Sciatic nerve (tissue), 2 donors: ENCODE data around the gene MBNL1. TPM values are rescaled to one million over a fixed set of nuclear protein-coding genes. Genes with fewer than 3 reads are reported as not detected.

Source experiments
- ATAC-seq: fragments of 200-7000 bp; cut with Tn5 transposase; one replicate; pipeline ENCODE4 v1.9.1; 2020; ENCODE audit warnings: mild to moderate bottlenecking, moderate library complexity
- DNase-seq: peaks from one replicate; pipeline ENCODE4 v3.0.0-alpha.2; 2020; ENCODE audit warnings: low spot score
- intact Hi-C: fragments of 100-400 bp; cut with DNase I; formaldehyde crosslinking; loops from one replicate; pipeline ENCODE4 v1.14.2; 2022
- total RNA-seq: library from RNA; stranded (reverse); fragmentation: NEBNext Ultra II Directional; extraction: Animal tissue kit (Norgen Biotek cat#: 25700); gene quantifications from one replicate; pipeline ENCODE4 v1.2.1, GENCODE V29; 2021
- donor health status: DM: no; HTN: no; CAD: no.
- donor health status: DM: no; HTN: no; CAD: no.

MBNL1 gene
- total RNA-seq, 1 donor from 2014 or later: 215 TPM

- DNase-seq: no peak
- peak; percentile 82 for ATAC-seq
- intact Hi-C loops: no loop called here
These were observed 175.4 kb downstream of the MBNL1 start for GRCh38 chr3:152444029-152444641.

- DNase-seq (no peak), ATAC-seq (no peak)
- intact Hi-C loops: no loop called here
These were observed 176.5 kb downstream of the MBNL1 start for GRCh38 chr3:152445212-152445611.

DNA sequence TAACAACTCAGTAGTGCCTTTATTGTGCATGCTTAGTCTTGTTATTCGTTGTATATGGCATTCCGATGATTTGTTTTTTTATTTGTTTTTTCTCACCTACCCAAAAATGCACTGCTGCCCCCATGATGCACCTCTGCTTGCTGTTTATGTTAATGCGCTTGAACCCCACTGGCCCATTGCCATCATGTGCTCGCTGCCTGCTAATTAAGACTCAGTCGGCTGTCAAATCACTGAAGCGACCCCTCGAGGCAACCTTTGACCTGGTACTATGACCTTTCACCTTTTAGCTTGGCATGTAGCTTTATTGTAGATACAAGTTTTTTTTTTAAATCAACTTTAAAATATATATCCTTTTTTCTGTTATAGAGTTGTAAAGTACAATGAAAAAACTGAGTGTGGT, 177.8 kb downstream of the MBNL1 start:
- ATAC-seq (no peak), DNase-seq (no peak)
- intact Hi-C loops: no loop called here

DNA sequence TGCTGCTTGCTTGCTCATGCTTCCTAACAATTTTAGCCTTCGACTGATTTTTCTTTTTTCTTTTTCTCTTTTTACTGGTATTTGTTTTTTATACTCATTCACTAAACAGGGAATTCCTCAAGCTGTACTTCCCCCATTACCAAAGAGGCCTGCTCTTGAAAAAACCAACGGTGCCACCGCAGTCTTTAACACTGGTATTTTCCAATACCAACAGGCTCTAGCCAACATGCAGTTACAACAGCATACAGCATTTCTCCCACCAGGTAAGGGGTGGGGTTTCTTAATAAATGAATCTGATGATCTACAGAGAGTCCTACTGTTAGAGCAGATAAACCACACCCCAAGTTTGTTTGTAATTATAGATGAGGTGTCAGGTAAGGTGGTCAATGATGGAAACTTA, 178.8 kb downstream of the MBNL1 start:
- ATAC-seq: no peak
- no peak for DNase-seq
- intact Hi-C loops: no loop called here

DNA sequence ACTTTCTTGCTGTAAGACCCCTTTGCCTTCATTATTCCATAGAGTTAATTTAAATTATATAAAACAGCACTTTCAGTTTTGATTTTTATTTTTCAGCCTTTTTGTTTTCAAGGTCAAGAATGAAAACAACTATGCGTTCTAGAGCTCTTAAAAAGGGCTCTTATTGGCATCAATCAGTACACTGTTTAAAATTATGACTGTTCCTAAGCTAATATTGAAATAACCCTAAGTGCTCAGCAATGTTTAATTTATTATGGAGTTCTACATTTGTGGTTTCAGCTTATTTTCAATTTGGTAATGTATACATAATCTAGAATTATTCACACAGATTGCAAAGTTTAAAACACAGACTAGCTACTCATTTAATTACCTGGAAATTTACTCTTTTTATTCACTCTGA, 179.4 kb downstream of the MBNL1 start:
- intact Hi-C loops: no loop called here
- no peak for DNase-seq
- ATAC-seq: no peak

DNA sequence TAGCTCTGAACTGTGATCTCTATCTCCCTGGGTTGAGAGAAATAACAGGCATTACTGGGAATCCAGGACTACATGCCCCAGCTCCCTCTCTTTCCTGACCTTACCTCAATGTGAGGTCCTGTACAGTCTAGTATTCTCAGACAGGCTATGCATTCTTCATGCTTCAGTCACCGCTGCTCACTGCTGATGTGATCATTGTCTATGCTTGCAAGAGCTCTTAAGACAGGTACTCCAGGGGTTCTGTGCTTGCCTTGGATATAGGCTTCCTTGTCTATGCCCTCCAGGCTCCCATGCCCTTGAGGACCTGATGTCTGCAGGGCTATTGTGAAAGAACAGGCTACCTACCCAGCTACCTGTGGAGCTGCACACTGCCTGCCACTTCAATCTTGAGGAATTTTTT, 183.6 kb downstream of the MBNL1 start:
- intact Hi-C loops: no loop called here
- ATAC-seq (peak; percentile 36), DNase-seq (no peak)

DNA sequence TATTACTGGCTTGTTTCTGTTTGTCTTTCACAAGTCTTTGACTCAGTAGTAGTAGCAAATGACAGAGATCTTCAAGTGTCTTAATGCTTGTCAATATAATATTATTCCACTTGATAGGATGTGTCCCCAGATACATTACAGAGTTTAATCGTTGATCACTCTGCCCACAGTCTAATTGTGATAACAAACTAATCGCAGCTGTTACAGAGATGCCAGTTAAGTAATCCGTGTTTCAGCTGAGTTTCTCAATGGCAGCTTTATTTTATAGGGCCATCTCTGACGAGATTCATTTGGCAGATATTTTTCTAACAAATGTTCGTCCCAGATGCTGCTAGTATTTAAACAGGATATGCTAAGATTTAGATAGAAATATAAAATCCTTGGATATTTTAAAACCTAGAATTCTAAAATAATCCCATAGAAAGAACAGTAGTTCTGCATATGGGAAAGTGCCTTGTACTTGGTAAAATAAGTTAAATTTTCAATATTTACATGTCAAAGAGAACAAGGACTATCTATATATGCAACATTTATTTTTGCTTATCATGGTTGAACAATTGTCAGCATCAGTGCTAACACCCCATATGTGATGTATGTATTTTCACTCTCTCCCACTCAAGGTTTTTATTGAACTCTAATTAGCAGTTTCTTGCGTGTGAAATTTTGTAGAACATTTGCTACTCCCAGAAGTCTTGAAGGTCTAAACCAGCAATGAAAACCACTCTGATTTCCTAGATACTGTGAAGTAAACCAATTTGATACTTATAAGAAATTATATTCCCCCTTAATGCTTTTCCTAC, 185.5 kb downstream of the MBNL1 start:
- no peak for ATAC-seq
- intact Hi-C loops: no loop called here
- DNase-seq: no peak

GRCh38 chr3:152455989-152456388, 187.3 kb downstream of the MBNL1 start:
- DNase-seq (no peak), ATAC-seq (no peak)
- intact Hi-C loops: no loop called here

GRCh38 chr3:152457500-152458375, 189.0 kb downstream of the MBNL1 start:
- no peak for ATAC-seq
- intact Hi-C loops: no loop called here
- no peak for DNase-seq

- intact Hi-C loops: no loop called here
- DNase-seq: no peak
- ATAC-seq: no peak
These were observed 189.8 kb downstream of the MBNL1 start for GRCh38 chr3:152458376-152459117.

DNA sequence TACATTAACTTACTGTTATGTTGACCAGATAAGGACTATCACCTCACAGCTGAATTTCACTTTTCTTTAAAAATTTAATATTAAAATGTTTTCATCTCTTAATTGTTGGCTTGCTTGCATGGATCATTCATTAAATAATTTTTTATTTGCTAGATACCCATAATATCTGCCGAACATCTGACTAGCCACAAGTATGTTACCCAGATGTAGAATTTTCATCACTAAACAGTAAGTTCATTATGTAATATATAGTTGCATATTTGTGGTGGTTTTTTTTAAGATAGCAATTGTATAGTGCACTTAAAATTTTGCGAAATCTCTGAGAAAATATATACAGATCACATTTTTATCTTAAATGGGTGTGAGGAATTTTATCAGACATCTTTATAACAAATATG, 190.4 kb downstream of the MBNL1 start:
- intact Hi-C loops: no loop called here
- ATAC-seq (no peak), DNase-seq (no peak)

DNA sequence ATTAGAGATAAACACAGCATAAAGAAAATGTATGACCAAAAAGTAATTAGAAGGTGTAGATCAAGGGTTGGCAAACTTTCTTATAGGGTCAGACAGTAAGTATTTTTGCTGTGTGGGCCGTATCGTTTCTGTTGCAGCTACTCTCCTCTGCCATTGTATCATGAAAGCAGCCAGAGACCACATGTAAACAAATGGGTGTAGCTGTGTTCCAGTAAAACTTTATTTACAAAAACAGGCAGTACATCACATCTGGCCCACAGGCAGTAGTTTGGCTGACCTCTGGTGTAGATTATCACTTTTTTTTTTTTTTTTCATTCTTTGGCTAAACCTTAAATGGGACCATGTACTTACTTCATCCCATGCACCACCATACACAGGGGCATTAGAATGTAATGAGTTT, 190.8 kb downstream of the MBNL1 start:
- ATAC-seq (no peak), DNase-seq (no peak)
- intact Hi-C loops: no loop called here

DNA sequence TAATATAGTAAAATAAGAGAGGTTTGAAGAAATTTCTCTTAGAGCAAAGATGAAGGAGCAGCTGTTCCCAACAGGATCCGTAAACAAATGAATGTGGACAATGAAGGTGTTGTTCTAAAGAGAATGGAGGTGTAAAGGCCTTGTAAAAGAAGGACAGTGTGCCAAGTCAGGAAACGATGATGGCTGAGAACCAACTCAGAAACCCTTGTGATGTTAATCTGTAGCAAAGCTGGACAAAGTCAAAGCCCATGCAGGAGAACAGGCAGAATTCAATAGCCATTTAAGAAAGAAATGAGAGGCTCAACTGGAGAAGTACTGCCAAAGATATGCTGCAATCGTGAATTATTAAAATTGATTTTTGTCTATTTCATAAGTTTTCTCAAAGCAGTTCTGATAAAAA, 192.2 kb downstream of the MBNL1 start:
- intact Hi-C loops: no loop called here
- peak; percentile 56 for ATAC-seq
- DNase-seq: no peak

DNA sequence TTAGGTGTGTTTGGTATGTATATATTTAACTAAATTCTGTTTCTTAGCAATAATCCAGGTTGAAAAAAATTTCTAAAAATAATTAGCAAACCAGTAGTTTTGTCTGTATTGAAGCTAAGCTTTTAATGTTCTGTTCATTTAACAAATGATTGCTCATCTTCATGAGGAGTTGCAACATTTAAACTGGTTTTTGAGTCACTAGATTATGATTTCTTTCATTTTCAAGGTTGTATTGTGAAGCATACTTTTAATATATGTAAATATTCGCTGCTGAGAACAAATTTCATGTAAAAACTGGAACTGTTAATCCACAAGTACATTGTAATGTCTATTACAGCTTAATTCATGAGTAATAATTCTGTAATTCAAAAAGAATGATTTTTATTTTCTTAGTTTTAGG, 192.7 kb downstream of the MBNL1 start:
- DNase-seq (no peak), ATAC-seq (no peak)
- intact Hi-C loops: no loop called here

GRCh38 chr3:152466784-152467183, 198.1 kb downstream of the MBNL1 start:
- DNase-seq: no peak
- intact Hi-C loops: no loop called here
- peak; percentile 52 for ATAC-seq

GRCh38 chr3:152469248-152470025, 200.7 kb downstream of the MBNL1 start:
- ATAC-seq: no peak
- no peak for DNase-seq
- intact Hi-C loops: no loop called here

DNA sequence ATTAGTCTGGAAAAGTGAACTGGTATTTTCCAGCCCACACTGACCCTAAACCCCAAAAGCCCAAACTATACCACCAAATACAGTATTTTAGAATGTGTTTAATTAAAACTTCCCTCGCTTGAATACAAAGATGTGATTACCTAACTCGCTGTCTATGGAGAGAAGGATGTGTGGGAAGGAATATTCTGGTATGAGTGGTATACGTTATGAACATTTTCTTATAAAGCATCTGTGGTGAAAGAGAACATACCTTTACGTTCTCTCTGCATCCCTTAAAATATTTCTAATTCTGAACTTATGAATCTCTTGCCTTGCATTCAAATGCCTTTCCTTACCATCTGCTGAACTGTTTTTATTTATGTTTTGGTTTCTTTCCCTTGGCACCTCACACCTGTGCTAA, 201.4 kb downstream of the MBNL1 start:
- intact Hi-C loops: no loop called here
- ATAC-seq (no peak), DNase-seq (no peak)

GRCh38 chr3:152470893-152471292, 202.2 kb downstream of the MBNL1 start:
- intact Hi-C loops: no loop called here
- no peak for ATAC-seq
- no peak for DNase-seq
